Mammary epithelial cell (primary cell): ENCODE data around the gene RAB34.

Source experiments
- CTCF ChIP-seq, 2 donors: IDR thresholded peaks in 1 of 2; conservative IDR thresholded peaks in 1 of 2; 2 replicates each; pipeline ENCODE4 v1.5.1; 2011 to 2012; ENCODE audit warnings: inconsistent platforms in 2 of 2, low read length in 2 of 2, mild to moderate bottlenecking in 2 of 2, control low read depth in 1 of 2, low read depth in 1 of 2; ENCODE audit not compliant: insufficient read depth in 1 of 2; ENCODE audit errors: extremely low read depth in 1 of 2
- EZH2 ChIP-seq: IDR thresholded peaks from 2 replicates; pipeline ENCODE4 v1.6.1; 2012; ENCODE audit warnings: low read length, inconsistent platforms, borderline replicate concordance

GRCh38 chr17:28765038-28765437 is 47.4 kb upstream of the RAB34 start:
- no peak for TF ChIP-seq CTCF (conservative IDR thresholded peaks at IDR 0.05 in 1 of 2, IDR thresholded peaks at IDR 0.05 in 1 of 2; ENCODE audit: extremely low read depth in 1 of 2, insufficient read depth in 1 of 2, low read depth in 1 of 2, low read length in 2 of 2)
- TF ChIP-seq EZH2: no peak
